Erythroblast (primary cell): ENCODE measurements around the gene MOB1B.
A peak's percentile ranks its signal among the peaks of the same experiment; 100 is the strongest.

Experiments
- DNase-seq, 2 experiments: peaks; one replicate each; lab custom pipeline; 2025; lab: John Stamatoyannopoulos, UW
- GATA1 ChIP-seq: IDR thresholded peaks from 2 replicates; pipeline ENCODE4 v1.6.1; 2011; ENCODE audit warnings: low read depth, mild to moderate bottlenecking, control low read depth, low read length, moderate library complexity
- POLR2A ChIP-seq: IDR thresholded peaks from 2 replicates; pipeline ENCODE4 v1.6.1; 2011; ENCODE audit warnings: mild to moderate bottlenecking, low read length

The MOB1B gene

GRCh38 chr4:70925899-70926635 is 23.9 kb downstream of the MOB1B start:
- no peak for TF ChIP-seq POLR2A
- TF ChIP-seq GATA1 = no peak
- DNase-seq = no peak

DNA sequence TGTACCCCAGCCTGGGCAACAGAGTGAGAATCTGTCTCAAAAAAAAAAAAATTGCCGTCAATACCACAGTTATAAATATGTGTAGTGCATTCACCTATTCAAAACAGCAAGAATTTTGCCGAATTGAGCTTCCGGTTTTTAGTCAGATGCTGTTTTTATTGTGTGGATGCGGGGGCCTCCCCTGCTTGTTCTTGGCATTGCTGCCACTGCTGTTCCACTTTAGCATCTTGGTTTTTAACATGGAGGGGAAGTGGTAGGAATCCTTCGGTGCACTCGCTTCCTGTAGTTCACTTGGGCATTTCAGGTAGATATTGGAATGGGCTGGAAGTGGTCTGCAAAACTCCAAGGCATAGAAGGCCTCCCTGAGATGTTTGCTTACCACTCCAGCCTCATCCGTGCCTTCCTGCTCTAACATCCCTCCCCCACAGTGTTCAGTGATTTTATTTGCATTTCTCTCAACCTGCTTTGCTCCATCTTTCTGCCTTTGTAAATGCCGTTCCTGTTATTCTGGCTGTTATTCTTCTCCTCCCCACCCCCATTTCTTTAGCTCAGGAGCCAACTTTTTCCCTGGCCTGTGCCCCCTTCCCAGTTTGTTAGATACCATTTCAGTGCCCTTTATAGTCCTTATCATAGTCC is 25.5 kb downstream of the MOB1B start:
- TF ChIP-seq GATA1 (no peak), POLR2A (no peak)
- peak; percentile 26 to 29 for DNase-seq

DNA sequence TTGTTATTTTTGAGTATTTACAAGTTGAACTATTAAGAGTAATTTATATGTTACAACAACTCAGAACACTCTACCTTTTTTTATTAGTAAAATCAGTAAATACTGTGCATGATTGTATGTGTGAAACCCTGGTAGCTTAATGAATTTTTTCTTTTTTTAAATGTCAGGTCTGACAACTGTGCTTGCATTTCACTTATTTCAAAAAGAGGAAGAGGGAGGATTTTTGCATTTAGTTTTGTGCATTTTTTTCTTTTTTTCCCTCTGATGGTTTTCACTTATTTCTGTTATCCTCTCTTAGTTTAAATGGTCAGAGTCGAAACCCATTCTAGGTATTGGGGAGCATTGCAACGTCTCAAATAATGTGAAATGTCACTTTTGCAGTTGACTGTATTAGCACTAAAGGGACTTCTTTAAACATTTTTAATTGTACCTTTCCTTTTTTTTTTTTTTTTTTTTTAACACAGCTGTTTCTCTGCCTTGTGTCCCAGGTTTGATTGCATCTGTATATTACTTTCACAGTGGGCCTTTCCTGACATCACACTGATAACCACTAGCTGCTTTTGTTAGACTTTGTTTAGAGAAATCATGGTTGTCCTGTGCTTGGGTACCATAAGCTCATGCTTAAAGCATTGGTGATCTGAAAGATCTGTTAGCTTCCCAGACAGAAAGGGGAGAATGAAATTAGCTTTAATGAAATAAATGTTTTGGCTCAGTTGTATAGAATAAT is 28.5 kb downstream of the MOB1B start:
- DNase-seq = peak in 1 of 2 experiments; percentile 31
- TF ChIP-seq POLR2A (no peak), GATA1 (no peak)

DNA sequence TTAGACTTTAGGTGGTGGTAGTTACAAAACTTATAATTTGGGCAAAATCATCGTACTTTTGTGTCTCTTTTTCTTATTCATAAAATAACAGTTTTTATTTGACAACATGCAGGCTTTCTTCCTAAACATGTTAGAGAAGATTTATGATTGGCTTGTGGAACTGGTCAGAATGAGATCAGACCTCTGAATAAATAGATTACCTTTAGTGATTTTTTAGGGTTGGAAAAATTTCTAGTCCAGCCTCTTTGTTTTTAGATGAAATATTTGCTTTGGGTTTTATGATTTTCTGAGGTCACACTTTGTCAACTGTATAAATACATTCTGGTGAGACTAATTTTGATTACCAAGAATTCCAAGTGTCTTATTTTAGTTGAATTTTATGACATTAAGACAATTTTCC is 29.2 kb downstream of the MOB1B start:
- DNase-seq = no peak
- TF ChIP-seq POLR2A (no peak), GATA1 (no peak)

GRCh38 chr4:70932984-70933383 is 30.8 kb downstream of the MOB1B start:
- DNase-seq = no peak
- TF ChIP-seq GATA1 (no peak), POLR2A (no peak)

GRCh38 chr4:70935038-70935695 is 33.0 kb downstream of the MOB1B start:
- no peak for TF ChIP-seq GATA1
- no peak for TF ChIP-seq POLR2A
- DNase-seq = no peak

- TF ChIP-seq GATA1 (no peak), POLR2A (no peak)
- DNase-seq = no peak
Measured at GRCh38 chr4:70936200-70936787, 34.1 kb downstream of the MOB1B start.

GRCh38 chr4:70938086-70938485 is 35.9 kb downstream of the MOB1B start:
- TF ChIP-seq POLR2A = no peak
- no peak for TF ChIP-seq GATA1
- DNase-seq = peak in 1 of 2 experiments; percentile 20

DNA sequence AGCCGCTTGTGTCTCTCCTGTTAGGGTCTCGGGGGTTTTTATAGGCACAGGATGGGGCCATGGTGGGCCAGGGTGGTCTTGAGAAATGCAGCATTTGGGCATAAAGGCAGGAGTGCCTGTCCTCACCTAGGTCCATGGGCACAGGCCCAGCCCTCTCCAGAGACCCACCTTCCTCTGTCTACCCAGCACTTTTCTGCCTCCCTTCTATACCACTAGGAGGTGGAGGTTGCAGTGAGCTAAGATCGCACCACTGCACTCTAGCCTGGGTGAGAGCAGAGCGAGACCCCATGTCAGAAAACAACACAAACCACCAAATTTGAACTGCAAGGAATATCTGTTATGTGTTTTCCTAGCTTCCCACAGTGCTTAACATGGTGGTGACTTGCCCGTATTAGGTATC is 38.0 kb downstream of the MOB1B start:
- TF ChIP-seq GATA1 (no peak), POLR2A (no peak)
- DNase-seq = peak in 1 of 2 experiments; percentile 11

DNA sequence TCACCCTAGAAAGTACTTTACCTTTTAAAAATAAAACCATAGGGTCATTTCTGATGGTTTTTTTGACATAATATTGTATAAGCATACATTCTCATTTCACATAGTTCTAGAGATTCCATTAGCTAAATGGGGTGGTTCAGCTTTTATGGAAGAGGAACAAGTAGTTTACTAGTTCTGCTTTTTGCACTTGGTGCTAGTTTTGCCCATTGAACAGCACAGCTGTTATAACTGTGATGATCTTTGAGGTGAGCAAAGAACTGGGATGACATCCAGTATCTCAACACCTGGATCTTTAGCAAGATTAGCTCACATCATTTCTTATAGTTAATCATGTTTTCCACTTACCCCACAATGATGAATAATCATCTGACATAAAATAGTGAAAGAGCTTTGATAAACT is 40.9 kb downstream of the MOB1B start:
- no peak for TF ChIP-seq POLR2A
- TF ChIP-seq GATA1 = no peak
- DNase-seq = no peak

- no peak for DNase-seq
- TF ChIP-seq GATA1 = no peak
- no peak for TF ChIP-seq POLR2A
Measured at GRCh38 chr4:70945046-70945445, 42.9 kb downstream of the MOB1B start.

- no peak for TF ChIP-seq GATA1
- TF ChIP-seq POLR2A = no peak
- no peak for DNase-seq
Measured at GRCh38 chr4:70945452-70946055, 43.4 kb downstream of the MOB1B start.

GRCh38 chr4:70946939-70947338 is 44.8 kb downstream of the MOB1B start:
- DNase-seq = no peak
- TF ChIP-seq GATA1 = no peak
- TF ChIP-seq POLR2A = no peak
